SK-N-SH treated with all-trans-retinoic acid at 6 μM for 48 hours (cell line): ENCODE measurements around the gene CD163L1.

Experiments
- ATAC-seq: fragments of 200-7000 bp; cut with Tn5 transposase; 3 replicates; pipeline ENCODE4 v1.9.1; 2020; ENCODE audit warnings: mild to moderate bottlenecking, moderate library complexity
- BACH2 ChIP-seq: fragments of 250-450 bp; sonication (Bioruptor Pico); IDR thresholded peaks from 2 replicates; pipeline ENCODE4 v1.9.0; 2021; ENCODE audit warnings: mild to moderate bottlenecking, borderline replicate concordance
- CSDC2 ChIP-seq: fragments of 250-450 bp; sonication (Bioruptor Pico); IDR thresholded peaks from 2 replicates; pipeline ENCODE4 v1.5.0; 2020; ENCODE audit warnings: mild to moderate bottlenecking, moderate library complexity
- ESRRG ChIP-seq: fragments of 250-450 bp; sonication (Bioruptor Pico); IDR thresholded peaks from 2 replicates; pipeline ENCODE4 v1.6.1; 2021; ENCODE audit warnings: mild to moderate bottlenecking
- GLIS3 ChIP-seq: fragments of 250-450 bp; sonication (Bioruptor Pico); IDR thresholded peaks from 2 replicates; pipeline ENCODE4 v1.5.0; 2020; ENCODE audit warnings: mild to moderate bottlenecking, moderate library complexity
- ISL1 ChIP-seq: fragments of 250-450 bp; sonication (Bioruptor Pico); IDR thresholded peaks from 2 replicates; pipeline ENCODE4 v2.1.2; 2022; ENCODE audit warnings: mild to moderate bottlenecking, moderate library complexity
- OSR1 ChIP-seq: fragments of 250-450 bp; sonication (Bioruptor Pico); IDR thresholded peaks from 2 replicates; pipeline ENCODE4 v1.8.0; 2022; ENCODE audit warnings: moderate library complexity, mild to moderate bottlenecking, inconsistent platforms
- PPARA ChIP-seq: fragments of 250-450 bp; sonication (Bioruptor Pico); IDR thresholded peaks from 2 replicates; pipeline ENCODE4 v1.5.0; 2020; ENCODE audit warnings: mild to moderate bottlenecking, borderline replicate concordance
- RARB ChIP-seq: fragments of 250-450 bp; sonication (Bioruptor Pico); IDR thresholded peaks from 2 replicates; pipeline ENCODE4 v1.8.0; 2021; ENCODE audit warnings: mild to moderate bottlenecking, moderate library complexity
- SNAI2 ChIP-seq: fragments of 250-450 bp; sonication (Bioruptor Pico); IDR thresholded peaks from 2 replicates; pipeline ENCODE4 v1.5.0; 2020; ENCODE audit warnings: mild to moderate bottlenecking, moderate library complexity
- TCF4 ChIP-seq: fragments of 250-450 bp; sonication (Bioruptor Pico); IDR thresholded peaks from 2 replicates; pipeline ENCODE4 v1.8.0; 2021; ENCODE audit warnings: mild to moderate bottlenecking, moderate library complexity, borderline replicate concordance
- TOX ChIP-seq: fragments of 250-450 bp; sonication (Bioruptor Pico); IDR thresholded peaks from 2 replicates; pipeline ENCODE4 v1.8.0; 2021; ENCODE audit warnings: mild to moderate bottlenecking, moderate library complexity, borderline replicate concordance
- ZC3H10 ChIP-seq: fragments of 250-450 bp; sonication (Bioruptor Pico); IDR thresholded peaks from 2 replicates; pipeline ENCODE4 v1.5.1; 2021; ENCODE audit warnings: mild to moderate bottlenecking, moderate library complexity
- ZFP3 ChIP-seq: fragments of 250-450 bp; sonication (Bioruptor Pico); IDR thresholded peaks from 2 replicates; pipeline ENCODE4 v1.5.0; 2020; ENCODE audit warnings: mild to moderate bottlenecking, moderate library complexity
- ZFP30 ChIP-seq: fragments of 450-650 bp; formaldehyde crosslinking; IDR thresholded peaks from 2 replicates; pipeline ENCODE4 v1.5.0; 2022; ENCODE audit warnings: mild to moderate bottlenecking, moderate library complexity
- ZNF565 ChIP-seq: fragments of 450-650 bp; formaldehyde crosslinking; conservative IDR thresholded peaks from 2 replicates; pipeline ENCODE4 v1.5.0; 2020; ENCODE audit warnings: low read depth, mild to moderate bottlenecking, moderate library complexity
- ZNF70 ChIP-seq: fragments of 450-650 bp; formaldehyde crosslinking; IDR thresholded peaks from 2 replicates; pipeline ENCODE4 v1.5.0; 2020; ENCODE audit warnings: mild to moderate bottlenecking, moderate library complexity
- ZNF8 ChIP-seq: fragments of 450-650 bp; formaldehyde crosslinking; IDR thresholded peaks from 2 replicates; pipeline ENCODE4 v1.5.0; 2020; ENCODE audit warnings: mild to moderate bottlenecking, moderate library complexity
- TF ChIP-seq, protein P1 (sequence below): fragments of 250-450 bp; sonication (Bioruptor Pico); IDR thresholded peaks from 2 replicates; pipeline ENCODE4 v1.5.1; 2020; ENCODE audit warnings: low read depth, mild to moderate bottlenecking, moderate library complexity
- TF ChIP-seq, protein P2 (sequence below): fragments of 250-450 bp; sonication (Bioruptor Pico); IDR thresholded peaks from 2 replicates; pipeline ENCODE4 v1.8.0; 2021; ENCODE audit warnings: low read depth, mild to moderate bottlenecking, moderate library complexity, borderline replicate concordance
- TF ChIP-seq, protein P3 (sequence below): fragments of 250-450 bp; sonication (Bioruptor Pico); IDR thresholded peaks from 2 replicates; pipeline ENCODE4 v1.5.0; 2020; ENCODE audit warnings: mild to moderate bottlenecking, moderate library complexity
- TF ChIP-seq, protein P4 (sequence below): fragments of 250-450 bp; sonication (Bioruptor Pico); IDR thresholded peaks from 2 replicates; pipeline ENCODE4 v1.5.1; 2021; ENCODE audit warnings: mild to moderate bottlenecking, moderate library complexity

Gene CD163L1

DNA sequence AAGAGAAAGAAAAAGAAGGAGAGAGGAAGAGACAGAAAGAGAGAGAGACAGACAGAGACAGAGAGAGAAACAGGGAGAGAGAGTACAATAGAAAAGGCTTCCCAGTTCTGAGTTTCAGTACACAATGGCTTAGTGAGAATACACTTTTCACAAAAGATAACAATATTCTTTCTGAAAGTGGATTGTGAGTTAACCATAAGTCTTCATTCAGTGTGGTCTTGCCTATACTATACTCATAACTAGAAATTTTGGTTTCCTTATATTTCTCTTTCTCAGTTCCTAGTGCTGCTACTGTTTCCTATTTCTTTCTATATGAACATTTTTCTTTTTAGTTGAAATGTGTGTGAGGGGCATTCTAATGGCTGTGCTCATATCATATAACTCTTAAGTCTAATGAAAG is 9.3 kb downstream of the CD163L1 start:
- TF ChIP-seq ESRRG (CRISPR knock-in tag) (no peak), ZNF8 (CRISPR knock-in tag) (no peak), ISL1 (CRISPR knock-in tag) (no peak), TOX (CRISPR knock-in tag) (no peak), PPARA (CRISPR knock-in tag) (no peak), TCF4 (CRISPR knock-in tag) (no peak), OSR1 (CRISPR knock-in tag) (no peak), ZNF565 (CRISPR knock-in tag) (no peak)
- TF ChIP-seq, protein P1, sequence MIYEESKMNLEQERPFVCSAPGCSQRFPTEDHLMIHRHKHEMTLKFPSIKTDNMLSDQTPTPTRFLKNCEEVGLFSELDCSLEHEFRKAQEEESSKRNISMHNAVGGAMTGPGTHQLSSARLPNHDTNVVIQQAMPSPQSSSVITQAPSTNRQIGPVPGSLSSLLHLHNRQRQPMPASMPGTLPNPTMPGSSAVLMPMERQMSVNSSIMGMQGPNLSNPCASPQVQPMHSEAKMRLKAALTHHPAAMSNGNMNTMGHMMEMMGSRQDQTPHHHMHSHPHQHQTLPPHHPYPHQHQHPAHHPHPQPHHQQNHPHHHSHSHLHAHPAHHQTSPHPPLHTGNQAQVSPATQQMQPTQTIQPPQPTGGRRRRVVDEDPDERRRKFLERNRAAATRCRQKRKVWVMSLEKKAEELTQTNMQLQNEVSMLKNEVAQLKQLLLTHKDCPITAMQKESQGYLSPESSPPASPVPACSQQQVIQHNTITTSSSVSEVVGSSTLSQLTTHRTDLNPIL (CRISPR knock-in tag), result no peak
- TF ChIP-seq, all 23 proteins: peak for 0
- ATAC-seq, result no peak

DNA sequence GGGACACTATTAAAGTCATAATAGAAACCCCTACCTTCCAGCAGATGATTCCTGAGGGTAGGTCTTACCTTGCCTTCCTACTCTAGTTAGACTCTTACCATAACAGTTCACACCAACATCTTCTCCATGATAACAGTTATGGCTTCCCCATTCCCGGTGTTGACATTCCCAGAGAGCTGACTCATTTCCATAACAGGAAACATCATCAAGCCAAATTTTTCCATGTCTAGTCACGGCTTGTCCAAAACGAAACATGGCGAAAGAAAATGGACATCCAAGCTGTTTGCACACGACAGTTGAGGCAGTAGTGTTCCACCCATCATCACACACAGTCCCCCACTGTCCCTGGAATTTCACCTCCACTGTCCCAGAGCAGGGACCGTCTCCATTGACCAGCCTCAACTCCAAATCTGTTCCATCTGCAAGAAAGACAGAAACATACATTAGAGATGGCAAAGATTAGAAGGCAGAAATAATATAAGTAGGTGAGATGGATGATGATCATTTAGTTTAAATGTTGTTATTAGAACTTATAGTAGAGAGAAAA is 10.6 kb downstream of the CD163L1 start:
- no peak for TF ChIP-seq ZC3H10 (CRISPR knock-in tag)
- no peak for TF ChIP-seq CSDC2 (CRISPR knock-in tag)
- no peak for TF ChIP-seq TOX (CRISPR knock-in tag)
- no peak for TF ChIP-seq ISL1 (CRISPR knock-in tag)
- TF ChIP-seq, protein P1 (CRISPR knock-in tag), result no peak
- TF ChIP-seq ZFP30 (CRISPR knock-in tag), result no peak
- TF ChIP-seq, protein P2, sequence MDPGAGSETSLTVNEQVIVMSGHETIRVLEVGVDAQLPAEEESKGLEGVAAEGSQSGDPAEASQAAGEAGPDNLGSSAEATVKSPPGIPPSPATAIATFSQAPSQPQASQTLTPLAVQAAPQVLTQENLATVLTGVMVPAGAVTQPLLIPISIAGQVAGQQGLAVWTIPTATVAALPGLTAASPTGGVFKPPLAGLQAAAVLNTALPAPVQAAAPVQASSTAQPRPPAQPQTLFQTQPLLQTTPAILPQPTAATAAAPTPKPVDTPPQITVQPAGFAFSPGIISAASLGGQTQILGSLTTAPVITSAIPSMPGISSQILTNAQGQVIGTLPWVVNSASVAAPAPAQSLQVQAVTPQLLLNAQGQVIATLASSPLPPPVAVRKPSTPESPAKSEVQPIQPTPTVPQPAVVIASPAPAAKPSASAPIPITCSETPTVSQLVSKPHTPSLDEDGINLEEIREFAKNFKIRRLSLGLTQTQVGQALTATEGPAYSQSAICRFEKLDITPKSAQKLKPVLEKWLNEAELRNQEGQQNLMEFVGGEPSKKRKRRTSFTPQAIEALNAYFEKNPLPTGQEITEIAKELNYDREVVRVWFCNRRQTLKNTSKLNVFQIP (CRISPR knock-in tag), result no peak
- no peak for TF ChIP-seq TCF4 (CRISPR knock-in tag)
- no peak for TF ChIP-seq RARB (CRISPR knock-in tag)
- TF ChIP-seq BACH2 (CRISPR knock-in tag), result no peak
- TF ChIP-seq SNAI2 (CRISPR knock-in tag), result no peak
- TF ChIP-seq, protein P3, sequence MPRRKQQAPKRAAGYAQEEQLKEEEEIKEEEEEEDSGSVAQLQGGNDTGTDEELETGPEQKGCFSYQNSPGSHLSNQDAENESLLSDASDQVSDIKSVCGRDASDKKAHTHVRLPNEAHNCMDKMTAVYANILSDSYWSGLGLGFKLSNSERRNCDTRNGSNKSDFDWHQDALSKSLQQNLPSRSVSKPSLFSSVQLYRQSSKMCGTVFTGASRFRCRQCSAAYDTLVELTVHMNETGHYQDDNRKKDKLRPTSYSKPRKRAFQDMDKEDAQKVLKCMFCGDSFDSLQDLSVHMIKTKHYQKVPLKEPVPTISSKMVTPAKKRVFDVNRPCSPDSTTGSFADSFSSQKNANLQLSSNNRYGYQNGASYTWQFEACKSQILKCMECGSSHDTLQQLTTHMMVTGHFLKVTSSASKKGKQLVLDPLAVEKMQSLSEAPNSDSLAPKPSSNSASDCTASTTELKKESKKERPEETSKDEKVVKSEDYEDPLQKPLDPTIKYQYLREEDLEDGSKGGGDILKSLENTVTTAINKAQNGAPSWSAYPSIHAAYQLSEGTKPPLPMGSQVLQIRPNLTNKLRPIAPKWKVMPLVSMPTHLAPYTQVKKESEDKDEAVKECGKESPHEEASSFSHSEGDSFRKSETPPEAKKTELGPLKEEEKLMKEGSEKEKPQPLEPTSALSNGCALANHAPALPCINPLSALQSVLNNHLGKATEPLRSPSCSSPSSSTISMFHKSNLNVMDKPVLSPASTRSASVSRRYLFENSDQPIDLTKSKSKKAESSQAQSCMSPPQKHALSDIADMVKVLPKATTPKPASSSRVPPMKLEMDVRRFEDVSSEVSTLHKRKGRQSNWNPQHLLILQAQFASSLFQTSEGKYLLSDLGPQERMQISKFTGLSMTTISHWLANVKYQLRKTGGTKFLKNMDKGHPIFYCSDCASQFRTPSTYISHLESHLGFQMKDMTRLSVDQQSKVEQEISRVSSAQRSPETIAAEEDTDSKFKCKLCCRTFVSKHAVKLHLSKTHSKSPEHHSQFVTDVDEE (CRISPR knock-in tag), result no peak
- TF ChIP-seq, all 23 proteins: peak for 0
- ATAC-seq, result peak; percentile 54; the same call in 2 of the 3 replicates

DNA sequence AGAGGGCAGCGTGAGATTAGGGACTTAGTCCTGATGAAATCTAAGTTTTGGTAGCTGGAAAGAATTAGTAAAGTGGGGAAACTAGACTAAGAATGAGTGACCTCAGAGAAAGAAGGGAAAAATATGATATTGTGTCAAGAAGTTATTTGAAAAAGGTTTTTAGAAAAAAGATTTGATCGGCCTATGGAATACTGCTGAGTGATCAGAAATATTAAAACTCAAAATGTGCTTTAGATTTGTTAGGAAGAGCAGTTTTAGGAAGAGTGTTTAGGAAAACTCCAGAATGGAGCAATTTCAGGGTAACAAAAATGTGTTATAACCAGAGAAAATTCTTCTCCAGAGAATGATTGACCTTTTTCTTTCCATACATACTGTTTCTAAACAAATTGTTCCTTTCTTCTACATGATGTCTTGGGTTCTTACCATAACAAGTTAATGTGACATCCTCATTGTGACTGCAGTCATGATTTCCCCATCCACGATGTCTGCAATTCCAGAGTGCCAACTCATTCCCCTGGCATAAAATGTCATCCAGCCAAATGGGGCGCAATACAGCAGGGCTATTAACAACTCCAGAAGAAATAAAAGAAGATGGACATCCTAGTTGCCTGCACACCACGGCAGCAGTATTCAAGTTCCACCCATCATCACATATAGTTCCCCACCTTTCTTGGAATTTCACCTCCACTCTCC is 11.8 kb downstream of the CD163L1 start:
- ATAC-seq, result no peak
- TF ChIP-seq, protein P1 (CRISPR knock-in tag), result no peak
- TF ChIP-seq ZNF565 (CRISPR knock-in tag) (no peak), ESRRG (CRISPR knock-in tag) (no peak), ZFP3 (CRISPR knock-in tag) (no peak), BACH2 (CRISPR knock-in tag) (no peak), RARB (CRISPR knock-in tag) (no peak), ZNF70 (CRISPR knock-in tag) (no peak), CSDC2 (CRISPR knock-in tag) (no peak), ZFP30 (CRISPR knock-in tag) (no peak), ZC3H10 (CRISPR knock-in tag) (no peak), TCF4 (CRISPR knock-in tag) (no peak), ZNF8 (CRISPR knock-in tag) (no peak), GLIS3 (no peak), PPARA (CRISPR knock-in tag) (no peak)
- TF ChIP-seq, protein P3 (CRISPR knock-in tag), result no peak
- TF ChIP-seq, protein P4, sequence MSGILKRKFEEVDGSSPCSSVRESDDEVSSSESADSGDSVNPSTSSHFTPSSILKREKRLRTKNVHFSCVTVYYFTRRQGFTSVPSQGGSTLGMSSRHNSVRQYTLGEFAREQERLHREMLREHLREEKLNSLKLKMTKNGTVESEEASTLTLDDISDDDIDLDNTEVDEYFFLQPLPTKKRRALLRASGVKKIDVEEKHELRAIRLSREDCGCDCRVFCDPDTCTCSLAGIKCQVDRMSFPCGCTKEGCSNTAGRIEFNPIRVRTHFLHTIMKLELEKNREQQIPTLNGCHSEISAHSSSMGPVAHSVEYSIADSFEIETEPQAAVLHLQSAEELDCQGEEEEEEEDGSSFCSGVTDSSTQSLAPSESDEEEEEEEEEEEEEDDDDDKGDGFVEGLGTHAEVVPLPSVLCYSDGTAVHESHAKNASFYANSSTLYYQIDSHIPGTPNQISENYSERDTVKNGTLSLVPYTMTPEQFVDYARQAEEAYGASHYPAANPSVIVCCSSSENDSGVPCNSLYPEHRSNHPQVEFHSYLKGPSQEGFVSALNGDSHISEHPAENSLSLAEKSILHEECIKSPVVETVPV (CRISPR knock-in tag), result no peak
